HG02642 (cell line): ENCODE measurements around the gene RHBDF2.

Experiments used
- ATAC-seq: cut with Tn5 transposase; IDR thresholded peaks from one replicate; pipeline ENCODE4 v1.9.1; 2021; ENCODE audit warnings: mild to moderate bottlenecking; ENCODE audit not compliant: unreplicated experiment, poor library complexity

The RHBDF2 gene

GRCh38 chr17:76422860-76423259, 78.4 kb downstream of the RHBDF2 start:
- ATAC-seq: no peak

- ATAC-seq: no peak
These were observed 78.8 kb downstream of the RHBDF2 start for GRCh38 chr17:76422406-76422805.

GRCh38 chr17:76421044-76421407, 80.2 kb downstream of the RHBDF2 start:
- no peak for ATAC-seq
